Caco-2 (cell line): ENCODE data around the gene FCMR. TPM values are rescaled to one million over a fixed set of nuclear protein-coding genes. Genes with fewer than 3 reads are reported as not detected.

Source experiments
- BruUV-seq: library from RNA; stranded (reverse); fragments of 400-500 nt; replicated peaks from 2 replicates; lab custom pipeline; 2021; lab: Mats Ljungman, UMichigan
- CTCF ChIA-PET: fragments of 300-600 bp; sonication (Branson Sonifier 250); formaldehyde crosslinking; loops from one replicate; lab custom pipeline; 2022; ENCODE audit warnings: antibody characterized with exemption; lab: Charles Lee
- POLR2A ChIA-PET: fragments of 300-600 bp; sonication (Branson Sonifier 250); formaldehyde crosslinking; loops from one replicate; lab custom pipeline; 2022; ENCODE audit warnings: antibody characterized with exemption; lab: Charles Lee
- DNase-seq, 2 experiments: peaks; one replicate each; pipeline versions ENCODE4 v3.0.0 to v3.0.0-alpha.2; 2020 to 2022
- H3K27me3 ChIP-seq: replicated peaks from 2 replicates; pipeline ENCODE4 v1.6.0; 2011; ENCODE audit warnings: low read length; ENCODE audit not compliant: control insufficient read depth, insufficient read depth
- H3K36me3 ChIP-seq: 2 replicates; pipeline ENCODE4 v1.5.1; 2011; ENCODE audit warnings: low read length; ENCODE audit not compliant: control insufficient read depth, insufficient read depth
- H3K4me1 ChIP-seq: fragments of 250-450 bp; sonication (Bioruptor Pico); 2 replicates; pipeline ENCODE4 v1.5.1; 2020; ENCODE audit warnings: mild to moderate bottlenecking
- H3K4me3 ChIP-seq: 2 replicates; pipeline ENCODE4 v1.5.1; 2011; ENCODE audit warnings: low read depth, mild to moderate bottlenecking, control low read depth, low read length
- H3K9me3 ChIP-seq: fragments of 250-450 bp; sonication (Bioruptor Pico); 2 replicates; pipeline ENCODE4 v1.5.1; 2020; ENCODE audit warnings: mild to moderate bottlenecking, moderate library complexity
- H3K27ac Mint-ChIP-seq: one replicate; pipeline ENCODE4 v1.8.0; 2022; ENCODE audit warnings: mixed read lengths; ENCODE audit not compliant: unreplicated experiment
- H3K27me3 Mint-ChIP-seq: one replicate; pipeline ENCODE4 v1.8.0; 2022; ENCODE audit warnings: mixed read lengths; ENCODE audit not compliant: insufficient read depth, unreplicated experiment
- H3K36me3 Mint-ChIP-seq: one replicate; pipeline ENCODE4 v1.8.0; 2022; ENCODE audit warnings: mild to moderate bottlenecking, mixed read lengths; ENCODE audit not compliant: insufficient read depth, unreplicated experiment
- H3K4me1 Mint-ChIP-seq: one replicate; pipeline ENCODE4 v1.8.0; 2022; ENCODE audit warnings: low read depth, mixed read lengths; ENCODE audit not compliant: unreplicated experiment
- H3K4me3 Mint-ChIP-seq: one replicate; pipeline ENCODE4 v1.8.0; 2022; ENCODE audit warnings: mild to moderate bottlenecking, moderate library complexity, mixed read lengths; ENCODE audit not compliant: unreplicated experiment
- H3K9me3 Mint-ChIP-seq: one replicate; pipeline ENCODE4 v1.8.0; 2022; ENCODE audit warnings: mixed read lengths; ENCODE audit not compliant: unreplicated experiment
- intact Hi-C: fragments of 100-400 bp; cut with micrococcal nuclease; formaldehyde crosslinking; loops from one replicate; pipeline ENCODE4 v1.10.0; 2022; ENCODE audit not compliant: unreplicated experiment
- total RNA-seq: library from RNA; stranded (reverse); gene quantifications from 2 replicates; pipeline ENCODE4 v1.2.3, GENCODE V29; 2022
- TF ChIP-seq, protein P1 (sequence below), 2 experiments: fragments of 200-600 bp in 1 of 2; IDR thresholded peaks; 1 replicate in 1 of 2; 2 replicates in 1 of 2; pipeline versions ENCODE4 v1.5.1 to v1.8.0; 2011 to 2022; ENCODE audit warnings: antibody characterized with exemption in 1 of 2, control low read depth in 1 of 2, inconsistent platforms in 1 of 2, low read depth in 1 of 2, low read length in 1 of 2, mild to moderate bottlenecking in 1 of 2, moderate library complexity in 1 of 2; ENCODE audit not compliant: insufficient read depth in 1 of 2, severe bottlenecking in 1 of 2, unreplicated experiment in 1 of 2

Gene FCMR
- total RNA-seq, 1 experiment from 2014 or later: not detected

DNA sequence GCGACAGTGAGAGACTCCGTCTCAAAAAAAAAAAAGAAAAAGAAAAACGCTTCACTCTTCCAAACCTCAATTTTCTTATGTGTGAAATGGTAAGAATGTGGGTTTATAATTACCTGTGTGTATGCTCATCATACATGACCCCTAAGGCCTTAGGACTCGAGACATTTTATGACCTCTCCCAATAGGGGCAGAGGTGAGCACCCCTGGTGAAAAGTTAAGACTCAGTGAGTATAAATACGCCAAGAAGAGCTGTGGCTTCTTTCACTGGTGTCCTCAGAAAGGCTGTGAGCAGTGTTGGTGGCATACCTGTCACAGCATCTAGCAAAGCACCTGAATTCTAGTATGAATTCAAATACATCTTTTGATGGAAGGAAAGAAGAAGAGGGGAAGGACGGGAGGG, 7.8 kb upstream of the FCMR start:
- intact Hi-C loops: no loop called here
- Histone ChIP-seq H3K4me3 (no peak overlapping the region), H3K9me3 (no peaks in the 10 kb centered on the region), H3K27me3 (no peaks in the 10 kb centered on the region), H3K36me3 (no peaks in the 10 kb centered on the region), H3K4me1 (peaks cover 11% of the 10 kb centered on the region)
- no peak for DNase-seq
- Mint-ChIP-seq H3K4me1 (no peaks in the 10 kb centered on the region), H3K27ac (no peak overlapping the region), H3K27me3 (no peaks in the 10 kb centered on the region), H3K4me3 (no peak overlapping the region), H3K9me3 (no peaks in the 10 kb centered on the region), H3K36me3 (no peaks in the 10 kb centered on the region)
- TF ChIP-seq, protein P1, sequence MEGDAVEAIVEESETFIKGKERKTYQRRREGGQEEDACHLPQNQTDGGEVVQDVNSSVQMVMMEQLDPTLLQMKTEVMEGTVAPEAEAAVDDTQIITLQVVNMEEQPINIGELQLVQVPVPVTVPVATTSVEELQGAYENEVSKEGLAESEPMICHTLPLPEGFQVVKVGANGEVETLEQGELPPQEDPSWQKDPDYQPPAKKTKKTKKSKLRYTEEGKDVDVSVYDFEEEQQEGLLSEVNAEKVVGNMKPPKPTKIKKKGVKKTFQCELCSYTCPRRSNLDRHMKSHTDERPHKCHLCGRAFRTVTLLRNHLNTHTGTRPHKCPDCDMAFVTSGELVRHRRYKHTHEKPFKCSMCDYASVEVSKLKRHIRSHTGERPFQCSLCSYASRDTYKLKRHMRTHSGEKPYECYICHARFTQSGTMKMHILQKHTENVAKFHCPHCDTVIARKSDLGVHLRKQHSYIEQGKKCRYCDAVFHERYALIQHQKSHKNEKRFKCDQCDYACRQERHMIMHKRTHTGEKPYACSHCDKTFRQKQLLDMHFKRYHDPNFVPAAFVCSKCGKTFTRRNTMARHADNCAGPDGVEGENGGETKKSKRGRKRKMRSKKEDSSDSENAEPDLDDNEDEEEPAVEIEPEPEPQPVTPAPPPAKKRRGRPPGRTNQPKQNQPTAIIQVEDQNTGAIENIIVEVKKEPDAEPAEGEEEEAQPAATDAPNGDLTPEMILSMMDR (IDR thresholded peaks at IDR 0.05; ENCODE audit: insufficient read depth in 1 of 2, low read depth in 1 of 2, low read length in 1 of 2, severe bottlenecking in 1 of 2, unreplicated experiment in 1 of 2): no peak
- POLR2A ChIA-PET: no interaction called here
- CTCF ChIA-PET: no interaction called here
- no TSS peak for BruUV-seq

DNA sequence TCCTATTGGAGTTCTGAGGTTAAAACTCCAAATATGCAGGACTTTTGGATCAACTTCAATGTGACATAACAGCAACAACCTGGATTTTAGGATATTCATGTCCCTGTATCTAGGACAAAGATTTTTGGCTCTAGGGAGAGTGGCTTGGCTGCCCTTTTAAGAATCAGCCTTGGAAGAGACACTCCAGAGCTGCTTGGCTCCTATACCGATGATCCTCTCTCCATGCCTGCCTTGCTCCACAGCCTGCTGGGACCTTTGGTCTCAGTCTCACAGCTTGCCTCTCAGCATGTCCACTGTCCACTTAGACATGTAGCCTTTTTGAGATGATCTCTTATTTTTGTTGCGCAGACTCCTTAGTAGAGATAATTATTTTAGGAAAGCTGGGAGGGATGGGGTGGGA, 4.5 kb upstream of the FCMR start:
- no peak for DNase-seq
- ChIA-PET CTCF (interaction anchor here (0.6 to 1.7 kb wide), 2 partner anchors 16 to 56 kb away, joined by 3 to 4 read pairs; no protein-coding TSS in a partner anchor), POLR2A (interaction anchor here (0.7 kb wide), 1 partner anchor 96 kb away, joined by 4 read pairs; no protein-coding TSS in a partner anchor)
- Mint-ChIP-seq H3K27me3 (no peaks in the 10 kb centered on the region), H3K4me3 (no peak overlapping the region), H3K4me1 (no peaks in the 10 kb centered on the region), H3K27ac (no peak overlapping the region), H3K9me3 (no peaks in the 10 kb centered on the region), H3K36me3 (no peaks in the 10 kb centered on the region)
- Histone ChIP-seq H3K4me3 (no peak overlapping the region), H3K4me1 (peaks cover 11% of the 10 kb centered on the region), H3K36me3 (no peaks in the 10 kb centered on the region), H3K27me3 (no peaks in the 10 kb centered on the region), H3K9me3 (no peaks in the 10 kb centered on the region)
- intact Hi-C loops: no loop called here
- no TSS peak for BruUV-seq
- TF ChIP-seq, protein P1 (IDR thresholded peaks at IDR 0.05; ENCODE audit: insufficient read depth in 1 of 2, low read depth in 1 of 2, low read length in 1 of 2, severe bottlenecking in 1 of 2, unreplicated experiment in 1 of 2): no peak

DNA sequence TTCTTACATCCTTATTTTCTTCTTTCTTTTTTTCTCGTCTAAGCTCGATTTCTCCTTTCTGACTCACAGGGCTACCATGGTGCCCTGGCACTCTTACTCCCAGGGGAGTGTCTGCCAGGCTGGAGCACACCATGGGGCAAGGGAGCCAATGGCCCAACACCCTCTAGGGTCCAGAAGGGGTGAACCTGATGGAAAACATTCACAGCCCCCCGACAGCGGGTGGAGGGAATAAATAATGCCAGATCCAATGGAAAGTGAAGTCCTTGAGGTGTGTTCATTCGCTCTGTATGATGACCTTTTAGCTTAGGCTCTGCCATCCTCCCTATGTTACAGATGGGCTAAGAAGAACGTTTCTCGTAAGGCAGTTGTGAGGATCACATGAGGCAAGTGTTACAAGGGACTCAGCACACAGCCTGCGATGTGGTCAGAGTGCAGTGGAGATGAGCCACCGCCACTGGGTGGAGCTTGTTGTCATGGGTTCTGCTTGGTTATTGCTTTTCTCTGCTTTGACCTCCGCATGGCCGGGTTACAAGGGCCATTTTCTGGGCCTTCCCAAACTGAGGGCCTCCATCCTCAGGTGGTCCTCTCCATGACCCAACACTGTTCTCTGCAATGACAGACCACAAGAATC, 3.5 kb upstream of the FCMR start:
- ChIA-PET POLR2A (no interaction called here), CTCF (interaction anchor here (1.0 to 1.7 kb wide), 2 partner anchors 56 to 57 kb away, joined by 3 to 4 read pairs; no protein-coding TSS in a partner anchor)
- no TSS peak for BruUV-seq
- H3K9me3 Mint-ChIP-seq: no peaks in the 10 kb centered on the region
- DNase-seq: peak; percentile 33 to 51
- intact Hi-C loops: loop anchor here (2.0 kb wide), 1 partner anchor 58 kb away; no protein-coding TSS in a partner anchor
- Histone ChIP-seq H3K4me1 (peaks cover 11% of the 10 kb centered on the region), H3K9me3 (no peaks in the 10 kb centered on the region), H3K4me3 (no peak overlapping the region), H3K36me3 (no peaks in the 10 kb centered on the region), H3K27me3 (no peaks in the 10 kb centered on the region)
- H3K4me1 Mint-ChIP-seq: no peaks in the 10 kb centered on the region
- H3K4me3 Mint-ChIP-seq: no peak overlapping the region
- no peaks in the 10 kb centered on the region for H3K36me3 Mint-ChIP-seq
- no peaks in the 10 kb centered on the region for H3K27me3 Mint-ChIP-seq
- TF ChIP-seq, protein P1 (IDR thresholded peaks at IDR 0.05; ENCODE audit: insufficient read depth in 1 of 2, low read depth in 1 of 2, low read length in 1 of 2, severe bottlenecking in 1 of 2, unreplicated experiment in 1 of 2): no peak
- H3K27ac Mint-ChIP-seq: no peak overlapping the region
